Measurements from ENCODE around the gene TCP11L2.

- TF ChIP-seq SMC3 (conservative IDR thresholded peaks at IDR 0.05; ENCODE audit: poor library complexity), result no peak
- TF ChIP-seq, protein P1, sequence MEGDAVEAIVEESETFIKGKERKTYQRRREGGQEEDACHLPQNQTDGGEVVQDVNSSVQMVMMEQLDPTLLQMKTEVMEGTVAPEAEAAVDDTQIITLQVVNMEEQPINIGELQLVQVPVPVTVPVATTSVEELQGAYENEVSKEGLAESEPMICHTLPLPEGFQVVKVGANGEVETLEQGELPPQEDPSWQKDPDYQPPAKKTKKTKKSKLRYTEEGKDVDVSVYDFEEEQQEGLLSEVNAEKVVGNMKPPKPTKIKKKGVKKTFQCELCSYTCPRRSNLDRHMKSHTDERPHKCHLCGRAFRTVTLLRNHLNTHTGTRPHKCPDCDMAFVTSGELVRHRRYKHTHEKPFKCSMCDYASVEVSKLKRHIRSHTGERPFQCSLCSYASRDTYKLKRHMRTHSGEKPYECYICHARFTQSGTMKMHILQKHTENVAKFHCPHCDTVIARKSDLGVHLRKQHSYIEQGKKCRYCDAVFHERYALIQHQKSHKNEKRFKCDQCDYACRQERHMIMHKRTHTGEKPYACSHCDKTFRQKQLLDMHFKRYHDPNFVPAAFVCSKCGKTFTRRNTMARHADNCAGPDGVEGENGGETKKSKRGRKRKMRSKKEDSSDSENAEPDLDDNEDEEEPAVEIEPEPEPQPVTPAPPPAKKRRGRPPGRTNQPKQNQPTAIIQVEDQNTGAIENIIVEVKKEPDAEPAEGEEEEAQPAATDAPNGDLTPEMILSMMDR (IDR thresholded peaks at IDR 0.05; ENCODE audit: poor library complexity, severe bottlenecking), result no peak
These were observed 57.3 kb downstream of the TCP11L2 start for GRCh38 chr12:106359646-106360399.

All from neural cell (in vitro differentiated cells).